Adrenal gland (tissue), 5 donors: ENCODE data around the gene FOXO1.

Experiments used
- CTCF ChIP-seq, 6 experiments: fragments of 450-650 bp in 4 of 6; fragments of 200-600 bp in 2 of 6; sonication (generic) in 1 of 6; IDR thresholded peaks; 1 replicate in 5 of 6; 2 replicates in 1 of 6; pipeline versions ENCODE4 v1.5.1 to v1.8.0; 2016 to 2021; ENCODE audit warnings: antibody characterized with exemption in 6 of 6, mild to moderate bottlenecking in 2 of 6, moderate library complexity in 1 of 6
- POLR2A ChIP-seq, 2 donors: fragments of 450-650 bp; IDR thresholded peaks; one replicate each; pipeline ENCODE4 v1.6.1; 2017; ENCODE audit warnings: antibody characterized with exemption in 2 of 2, mild to moderate bottlenecking in 2 of 2, moderate library complexity in 1 of 2
- donor health status: DM: no; HTN: no; CAD: no.

GRCh38 chr13:40629678-40630384 lies 36.6 kb downstream of the FOXO1 start:
- TF ChIP-seq CTCF (IDR thresholded peaks at IDR 0.05) (no peak), POLR2A (IDR thresholded peaks at IDR 0.05) (no peak)
